ENCODE results near the gene CAMK1D.
"Not testable (repeated sequence)": the region's sequence is repeated elsewhere in the genome, so short reads cannot be mapped to it uniquely, and the experiment has no call there.

DNA sequence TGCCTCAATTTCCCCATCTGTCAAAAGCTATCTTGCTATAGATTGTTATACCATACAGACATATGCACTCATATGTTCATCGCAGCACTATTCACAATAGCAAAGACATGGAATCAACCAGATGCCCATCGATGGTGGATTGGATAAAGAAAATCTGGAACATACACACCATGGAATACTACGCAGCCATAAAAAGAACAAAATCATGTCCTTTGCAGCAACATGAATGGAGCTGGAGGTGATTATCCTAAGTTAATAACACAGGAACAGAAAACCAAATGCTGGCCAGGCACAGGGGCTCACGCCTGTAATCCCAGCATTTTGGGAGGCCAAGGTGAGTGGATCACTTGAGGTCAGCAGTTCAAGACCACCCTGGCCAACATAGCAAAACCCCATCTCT is 14.2 kb upstream of the CAMK1D start:
- not testable (repeated sequence) for TF ChIP-seq POLR2A (IDR thresholded peaks at IDR 0.05; ENCODE audit: low read depth, low read length); GATA2 (IDR thresholded peaks at IDR 0.05; ENCODE audit: insufficient read depth, insufficient read length, low read depth, low read length); EZH2 (IDR thresholded peaks at IDR 0.05; ENCODE audit: borderline replicate concordance, low read depth, low read length, severe bottlenecking); MYC (IDR thresholded peaks at IDR 0.05; ENCODE audit: low read depth, low read length); JUN (IDR thresholded peaks at IDR 0.05; ENCODE audit: borderline replicate concordance, insufficient read depth, insufficient read length, low read depth); POLR2AphosphoS5 (IDR thresholded peaks at IDR 0.05; ENCODE audit: insufficient read depth, low read depth, low read length); FOS (IDR thresholded peaks at IDR 0.05; ENCODE audit: borderline replicate concordance, insufficient read depth, low read length)
- TF ChIP-seq, protein P1, sequence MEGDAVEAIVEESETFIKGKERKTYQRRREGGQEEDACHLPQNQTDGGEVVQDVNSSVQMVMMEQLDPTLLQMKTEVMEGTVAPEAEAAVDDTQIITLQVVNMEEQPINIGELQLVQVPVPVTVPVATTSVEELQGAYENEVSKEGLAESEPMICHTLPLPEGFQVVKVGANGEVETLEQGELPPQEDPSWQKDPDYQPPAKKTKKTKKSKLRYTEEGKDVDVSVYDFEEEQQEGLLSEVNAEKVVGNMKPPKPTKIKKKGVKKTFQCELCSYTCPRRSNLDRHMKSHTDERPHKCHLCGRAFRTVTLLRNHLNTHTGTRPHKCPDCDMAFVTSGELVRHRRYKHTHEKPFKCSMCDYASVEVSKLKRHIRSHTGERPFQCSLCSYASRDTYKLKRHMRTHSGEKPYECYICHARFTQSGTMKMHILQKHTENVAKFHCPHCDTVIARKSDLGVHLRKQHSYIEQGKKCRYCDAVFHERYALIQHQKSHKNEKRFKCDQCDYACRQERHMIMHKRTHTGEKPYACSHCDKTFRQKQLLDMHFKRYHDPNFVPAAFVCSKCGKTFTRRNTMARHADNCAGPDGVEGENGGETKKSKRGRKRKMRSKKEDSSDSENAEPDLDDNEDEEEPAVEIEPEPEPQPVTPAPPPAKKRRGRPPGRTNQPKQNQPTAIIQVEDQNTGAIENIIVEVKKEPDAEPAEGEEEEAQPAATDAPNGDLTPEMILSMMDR (IDR thresholded peaks at IDR 0.05; ENCODE audit: extremely low read depth in 1 of 2, insufficient read depth in 1 of 2, low read depth in 1 of 2, low read length in 2 of 2) = not testable (repeated sequence)
- TF ChIP-seq, protein P2, sequence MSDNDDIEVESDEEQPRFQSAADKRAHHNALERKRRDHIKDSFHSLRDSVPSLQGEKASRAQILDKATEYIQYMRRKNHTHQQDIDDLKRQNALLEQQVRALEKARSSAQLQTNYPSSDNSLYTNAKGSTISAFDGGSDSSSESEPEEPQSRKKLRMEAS (IDR thresholded peaks at IDR 0.05; ENCODE audit: insufficient read depth, insufficient read length) = not testable (repeated sequence)

All from endothelial cell of umbilical vein (primary cell).